ENCODE results near the gene DCPS.
"Not testable (repeated sequence)": the region's sequence is repeated elsewhere in the genome, so short reads cannot be mapped to it uniquely, and the experiment has no call there.

The DCPS gene

GRCh38 chr11:126357969-126358762 is 54.3 kb downstream of the DCPS start:
- H3K9me3 ChIP-seq (ENCODE audit: low read length): no peaks in the 10 kb centered on the region
- H3K4me3 ChIP-seq (ENCODE audit: low read depth in 1 of 2, low read length in 2 of 2): peak overlapping the region in 1 of 2 donors; percentile 71
- no peak overlapping the region for H3K27ac ChIP-seq (ENCODE audit: low read depth, low read length)
- H3K27me3 ChIP-seq (ENCODE audit: control insufficient read depth in 1 of 2, insufficient read depth in 2 of 2, low read length in 2 of 2): no peaks in the 10 kb centered on the region
- H3K9ac ChIP-seq (ENCODE audit: low read length): no peak overlapping the region
- peaks cover 55% of the 10 kb centered on the region for H3K4me1 ChIP-seq (ENCODE audit: insufficient read depth, low read length)
- H3K36me3 ChIP-seq (ENCODE audit: insufficient read depth, low read length): no peaks in the 10 kb centered on the region

DNA sequence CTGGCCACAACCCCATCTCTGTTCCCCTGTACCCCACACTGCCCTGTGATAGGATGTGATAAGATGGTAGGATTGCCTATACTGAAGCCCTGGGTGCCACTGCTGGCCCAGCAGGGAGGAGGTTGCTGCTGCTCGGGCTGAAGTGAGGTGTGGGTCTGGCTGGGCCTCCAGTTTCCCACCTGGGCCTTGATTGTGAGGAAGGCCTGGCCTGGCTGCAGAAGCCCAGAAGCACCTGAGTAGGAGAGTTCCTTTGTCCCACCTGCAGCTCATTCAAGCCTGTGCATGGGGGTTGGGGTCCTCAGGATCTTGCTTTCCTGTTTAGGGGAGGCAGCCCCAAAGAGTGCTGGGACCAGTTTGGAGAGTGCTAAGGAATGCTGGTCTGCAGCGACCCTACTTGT is 54.9 kb downstream of the DCPS start:
- H3K4me3 ChIP-seq (ENCODE audit: low read depth in 1 of 2, low read length in 2 of 2): no peak overlapping the region
- H3K36me3 ChIP-seq (ENCODE audit: insufficient read depth, low read length): no peaks in the 10 kb centered on the region
- no peaks in the 10 kb centered on the region for H3K27me3 ChIP-seq (ENCODE audit: control insufficient read depth in 1 of 2, insufficient read depth in 2 of 2, low read length in 2 of 2)
- H3K9me3 ChIP-seq (ENCODE audit: low read length): no peaks in the 10 kb centered on the region
- H3K27ac ChIP-seq (ENCODE audit: low read depth, low read length): no peak overlapping the region
- H3K9ac ChIP-seq (ENCODE audit: low read length): no peak overlapping the region
- H3K4me1 ChIP-seq (ENCODE audit: insufficient read depth, low read length): peaks cover 55% of the 10 kb centered on the region

GRCh38 chr11:126359431-126360048 is 55.7 kb downstream of the DCPS start:
- H3K27me3 ChIP-seq (ENCODE audit: control insufficient read depth in 1 of 2, insufficient read depth in 2 of 2, low read length in 2 of 2): no peaks in the 10 kb centered on the region
- H3K27ac ChIP-seq (ENCODE audit: low read depth, low read length): no peak overlapping the region
- no peak overlapping the region for H3K9ac ChIP-seq (ENCODE audit: low read length)
- no peaks in the 10 kb centered on the region for H3K36me3 ChIP-seq (ENCODE audit: insufficient read depth, low read length)
- peak overlapping the region in 1 of 2 donors; percentile 32 for H3K4me3 ChIP-seq (ENCODE audit: low read depth in 1 of 2, low read length in 2 of 2)
- no peaks in the 10 kb centered on the region for H3K9me3 ChIP-seq (ENCODE audit: low read length)
- peaks cover 52% of the 10 kb centered on the region for H3K4me1 ChIP-seq (ENCODE audit: insufficient read depth, low read length)

- Histone ChIP-seq H3K4me1 (ENCODE audit: insufficient read depth, low read length) (peaks cover 47% of the 10 kb centered on the region), H3K27ac (ENCODE audit: low read depth, low read length) (no peak overlapping the region)
Observed at GRCh38 chr11:126360049-126360446, 56.2 kb downstream of the DCPS start.

GRCh38 chr11:126361400-126361799 is 57.5 kb downstream of the DCPS start:
- no peaks in the 10 kb centered on the region for H3K9me3 ChIP-seq (ENCODE audit: low read length)
- H3K4me1 ChIP-seq (ENCODE audit: insufficient read depth, low read length): peaks cover 51% of the 10 kb centered on the region
- no peaks in the 10 kb centered on the region for H3K27me3 ChIP-seq (ENCODE audit: control insufficient read depth in 1 of 2, insufficient read depth in 2 of 2, low read length in 2 of 2)
- H3K9ac ChIP-seq (ENCODE audit: low read length): no peak overlapping the region
- no peak overlapping the region for H3K4me3 ChIP-seq (ENCODE audit: low read depth in 1 of 2, low read length in 2 of 2)
- H3K27ac ChIP-seq (ENCODE audit: low read depth, low read length): no peak overlapping the region
- no peaks in the 10 kb centered on the region for H3K36me3 ChIP-seq (ENCODE audit: insufficient read depth, low read length)

More at GRCh38 chr11:126360049-126360446, 56.2 kb downstream of the DCPS start:
- Histone ChIP-seq H3K27me3 (ENCODE audit: control insufficient read depth in 1 of 2, insufficient read depth in 2 of 2, low read length in 2 of 2) (no peaks in the 10 kb centered on the region), H3K36me3 (ENCODE audit: insufficient read depth, low read length) (no peaks in the 10 kb centered on the region), H3K4me3 (ENCODE audit: low read depth in 1 of 2, low read length in 2 of 2) (peak overlapping the region in 1 of 2 donors; percentile 32), H3K9ac (ENCODE audit: low read length) (no peak overlapping the region), H3K9me3 (ENCODE audit: low read length) (no peaks in the 10 kb centered on the region)

GRCh38 chr11:126362879-126363655 is 59.2 kb downstream of the DCPS start:
- Histone ChIP-seq H3K27ac (ENCODE audit: low read depth, low read length) (no peak overlapping the region), H3K36me3 (ENCODE audit: insufficient read depth, low read length) (no peaks in the 10 kb centered on the region), H3K4me3 (ENCODE audit: low read depth in 1 of 2, low read length in 2 of 2) (no peak overlapping the region), H3K4me1 (ENCODE audit: insufficient read depth, low read length) (peaks cover 41% of the 10 kb centered on the region), H3K27me3 (ENCODE audit: control insufficient read depth in 1 of 2, insufficient read depth in 2 of 2, low read length in 2 of 2) (no peaks in the 10 kb centered on the region), H3K9ac (ENCODE audit: low read length) (no peak overlapping the region), H3K9me3 (ENCODE audit: low read length) (no peaks in the 10 kb centered on the region)

GRCh38 chr11:126363706-126364248 is 59.9 kb downstream of the DCPS start:
- no peak overlapping the region for H3K4me3 ChIP-seq (ENCODE audit: low read depth in 1 of 2, low read length in 2 of 2)

GRCh38 chr11:126364735-126365134 is 60.9 kb downstream of the DCPS start:
- not testable (repeated sequence) for H3K9ac ChIP-seq (ENCODE audit: low read length); H3K9me3 ChIP-seq (ENCODE audit: low read length); H3K36me3 ChIP-seq (ENCODE audit: insufficient read depth, low read length); H3K4me3 ChIP-seq (ENCODE audit: low read depth in 1 of 2, low read length in 2 of 2); H3K27me3 ChIP-seq (ENCODE audit: control insufficient read depth in 1 of 2, insufficient read depth in 2 of 2, low read length in 2 of 2); H3K27ac ChIP-seq (ENCODE audit: low read depth, low read length)
- H3K4me1 ChIP-seq (ENCODE audit: insufficient read depth, low read length): peaks cover 25% of the 10 kb centered on the region

More at GRCh38 chr11:126363706-126364248, 59.9 kb downstream of the DCPS start:
- Histone ChIP-seq H3K27me3 (ENCODE audit: control insufficient read depth in 1 of 2, insufficient read depth in 2 of 2, low read length in 2 of 2) (no peaks in the 10 kb centered on the region), H3K9me3 (ENCODE audit: low read length) (no peaks in the 10 kb centered on the region), H3K4me1 (ENCODE audit: insufficient read depth, low read length) (peaks cover 34% of the 10 kb centered on the region), H3K9ac (ENCODE audit: low read length) (no peak overlapping the region), H3K36me3 (ENCODE audit: insufficient read depth, low read length) (no peaks in the 10 kb centered on the region), H3K27ac (ENCODE audit: low read depth, low read length) (no peak overlapping the region)

DNA sequence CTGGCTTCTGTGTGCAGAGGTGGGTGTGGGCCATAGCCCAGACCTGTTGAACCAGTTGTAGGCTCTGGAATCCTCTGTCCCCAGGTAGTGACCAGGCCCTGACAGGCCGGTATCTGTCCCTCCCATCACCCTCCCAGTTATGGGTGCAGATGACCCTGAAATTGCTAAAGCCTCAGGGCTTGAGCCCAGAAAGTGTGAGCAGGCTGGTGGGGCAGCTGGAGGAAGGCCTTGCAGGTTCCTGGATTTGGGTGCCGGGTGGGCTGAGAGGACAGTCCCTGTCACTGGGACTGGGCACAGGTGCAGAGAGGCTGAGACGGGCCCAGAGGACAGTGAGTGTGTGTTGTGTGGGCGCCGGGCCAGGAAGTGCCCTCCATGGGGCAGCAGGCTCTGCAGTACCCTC is 61.6 kb downstream of the DCPS start:
- H3K4me1 ChIP-seq (ENCODE audit: insufficient read depth, low read length): peaks cover 20% of the 10 kb centered on the region
- not testable (repeated sequence) for H3K9ac ChIP-seq (ENCODE audit: low read length); H3K36me3 ChIP-seq (ENCODE audit: insufficient read depth, low read length); H3K27me3 ChIP-seq (ENCODE audit: control insufficient read depth in 1 of 2, insufficient read depth in 2 of 2, low read length in 2 of 2); H3K9me3 ChIP-seq (ENCODE audit: low read length); H3K4me3 ChIP-seq (ENCODE audit: low read depth in 1 of 2, low read length in 2 of 2); H3K27ac ChIP-seq (ENCODE audit: low read depth, low read length)

- Histone ChIP-seq H3K9ac (ENCODE audit: low read length) (no peak overlapping the region), H3K27me3 (ENCODE audit: control insufficient read depth in 1 of 2, insufficient read depth in 2 of 2, low read length in 2 of 2) (no peaks in the 10 kb centered on the region), H3K9me3 (ENCODE audit: low read length) (no peaks in the 10 kb centered on the region), H3K4me1 (ENCODE audit: insufficient read depth, low read length) (peaks cover 20% of the 10 kb centered on the region), H3K36me3 (ENCODE audit: insufficient read depth, low read length) (no peaks in the 10 kb centered on the region), H3K4me3 (ENCODE audit: low read depth in 1 of 2, low read length in 2 of 2) (no peak overlapping the region), H3K27ac (ENCODE audit: low read depth, low read length) (no peak overlapping the region)
Observed at GRCh38 chr11:126366064-126366822, 62.4 kb downstream of the DCPS start.
